Stimulated activated CD8-positive, alpha-beta memory T cell treated with anti-CD3 and anti-CD28 coated beads, Interleukin-4, amount 100 ng/mL, for 24 hours (primary cell): ENCODE results near the gene VCY.
"Not testable (repeated sequence)": the region's sequence is repeated elsewhere in the genome, so short reads cannot be mapped to it uniquely, and the experiment has no call there.

Experiments
- DNase-seq: peaks from one replicate; pipeline ENCODE4 v3.0.0-alpha.2; 2020; ENCODE audit warnings: low read depth

VCY gene

GRCh38 chrY:13986373-13986772 lies at the start of gene VCY:
Gene VCY, minus strand, starts transcription at chrY:13986473. Its CDS starts 33 bp downstream, at chrY:13986440.
- not testable (repeated sequence) for DNase-seq

DNA sequence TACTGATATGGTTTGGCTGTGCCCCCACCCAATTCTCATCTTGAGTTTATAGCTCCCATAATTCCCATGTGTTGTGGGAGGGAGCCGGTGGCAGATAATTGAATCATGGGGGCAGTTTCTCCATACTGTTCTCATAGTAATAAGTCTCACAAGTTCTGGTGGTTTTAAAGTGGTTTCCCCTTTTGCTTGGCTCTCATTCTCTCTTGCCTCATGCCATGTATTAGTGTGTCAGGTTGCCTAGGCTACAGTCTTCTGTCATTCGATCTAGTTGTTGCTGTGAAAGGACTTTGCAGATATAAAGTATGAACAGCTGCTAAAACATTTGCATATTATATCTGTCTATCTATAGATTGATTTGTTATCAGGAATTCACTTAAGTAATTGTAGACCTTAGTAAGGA lies 44.1 kb upstream of the VCY start:
- DNase-seq, result not testable (repeated sequence)

DNA sequence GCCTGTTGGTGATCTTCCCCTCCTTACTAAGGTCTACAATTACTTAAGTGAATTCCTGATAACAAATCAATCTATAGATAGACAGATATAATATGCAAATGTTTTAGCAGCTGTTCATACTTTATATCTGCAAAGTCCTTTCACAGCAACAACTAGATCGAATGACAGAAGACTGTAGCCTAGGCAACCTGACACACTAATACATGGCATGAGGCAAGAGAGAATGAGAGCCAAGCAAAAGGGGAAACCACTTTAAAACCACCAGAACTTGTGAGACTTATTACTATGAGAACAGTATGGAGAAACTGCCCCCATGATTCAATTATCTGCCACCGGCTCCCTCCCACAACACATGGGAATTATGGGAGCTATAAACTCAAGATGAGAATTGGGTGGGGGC lies 25.6 kb upstream of the VCY start:
- not testable (repeated sequence) for DNase-seq

DNA sequence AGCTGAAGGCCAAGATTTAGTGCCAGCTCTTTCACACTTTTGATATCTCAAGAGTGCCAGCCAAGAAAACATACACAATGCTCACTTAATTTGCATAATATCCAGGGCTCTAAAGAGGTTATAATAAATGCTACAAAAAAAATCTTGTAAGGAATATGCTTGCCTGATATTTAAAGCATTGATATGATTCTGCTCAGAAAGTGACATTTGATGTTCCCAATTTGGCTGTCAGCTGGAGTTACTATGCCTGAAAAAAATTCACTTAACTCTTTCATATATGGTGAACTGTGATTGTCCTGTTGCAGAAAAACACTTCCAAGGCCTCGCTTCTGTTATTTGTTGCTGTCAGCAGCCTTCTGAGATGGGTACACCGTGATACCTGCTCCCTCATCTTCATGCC lies 43.9 kb downstream of the VCY start:
- DNase-seq, result not testable (repeated sequence)
